ENCODE measurements around the gene LMTK2.

DNA sequence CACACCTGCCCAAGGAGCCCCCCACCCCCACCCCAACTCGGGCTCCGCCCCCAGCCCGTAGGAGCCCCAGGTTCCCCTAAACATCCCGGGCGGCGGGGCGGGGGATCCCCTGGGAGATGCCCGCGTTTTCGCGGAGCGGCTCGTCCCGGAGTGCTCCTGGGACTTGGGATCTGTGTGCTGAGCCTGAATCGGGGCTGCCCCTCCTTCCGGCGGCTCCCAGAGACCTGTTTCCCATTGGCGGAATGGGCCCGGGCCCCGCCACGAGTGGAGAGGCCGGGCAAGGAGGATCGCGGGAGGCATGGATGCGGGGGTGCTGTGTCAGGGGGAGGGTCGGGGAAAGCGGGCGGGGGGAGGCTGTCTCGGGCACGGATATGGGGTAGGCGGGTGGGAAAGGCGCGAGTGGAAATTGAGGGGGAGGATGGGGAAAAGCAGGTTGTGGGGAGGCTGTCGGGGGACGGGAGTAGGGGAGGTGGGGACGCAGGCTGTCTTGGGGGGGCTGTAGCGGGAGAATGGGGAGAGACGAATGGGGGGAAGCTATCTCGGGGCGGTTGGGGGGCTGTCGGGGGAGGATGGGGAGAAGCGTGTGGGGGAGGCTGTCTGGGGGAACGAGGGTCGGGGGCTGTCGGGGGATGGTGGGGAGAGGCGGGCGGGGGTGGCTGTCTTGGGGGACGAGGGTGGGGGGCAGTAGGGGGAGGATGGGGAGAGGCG lies 104.0 kb downstream of the LMTK2 start:
- TF ChIP-seq CTCF (conservative IDR thresholded peaks at IDR 0.05; ENCODE audit: low read length) (no peak), EZH2phosphoT487 (IDR thresholded peaks at IDR 0.05; ENCODE audit: borderline replicate concordance, low read depth, low read length) (no peak)

All from OCI-LY7 (cell line).